Psoas muscle (tissue), 8 donors: ENCODE results near the gene MICAL3. TPM values are rescaled to one million over a fixed set of nuclear protein-coding genes. Genes with fewer than 3 reads are reported as not detected.

ENCODE experiments used
- ATAC-seq, 4 donors: fragments of 200-7000 bp; cut with Tn5 transposase; one replicate each; pipeline ENCODE4 v1.9.1; 2020; ENCODE audit warnings: moderate library complexity in 3 of 4, mild to moderate bottlenecking in 2 of 4
- DNase-seq, 2 donors: peaks; one replicate each; pipeline ENCODE4 v3.0.0-alpha.2; 2020
- H3K27ac ChIP-seq: fragments of 200-600 bp; one replicate; pipeline ENCODE4 v1.8.0; 2022
- H3K27me3 ChIP-seq, 3 donors: fragments of 200-600 bp in 1 of 3; one replicate each; pipeline versions ENCODE4 v1.6.1 to v1.8.0; 2013 to 2022; ENCODE audit warnings: low read length in 2 of 3, mild to moderate bottlenecking in 2 of 3, moderate library complexity in 1 of 3; ENCODE audit not compliant: insufficient read depth in 3 of 3
- H3K36me3 ChIP-seq, 2 donors: fragments of 200-600 bp in 1 of 2; one replicate each; pipeline versions ENCODE4 v1.6.1 to v1.8.0; 2013 to 2022; ENCODE audit warnings: low read depth in 1 of 2, mild to moderate bottlenecking in 1 of 2, moderate library complexity in 1 of 2; ENCODE audit not compliant: insufficient read depth in 1 of 2
- H3K4me1 ChIP-seq: fragments of 200-600 bp; one replicate; pipeline ENCODE4 v1.8.0; 2022
- H3K4me3 ChIP-seq: fragments of 200-600 bp; one replicate; pipeline ENCODE4 v1.8.0; 2022; ENCODE audit warnings: mild to moderate bottlenecking
- H3K9me3 ChIP-seq: fragments of 200-600 bp; one replicate; pipeline ENCODE4 v1.8.0; 2022
- WGBS, 3 donors: extraction: QIAGEN DNeasy Blood & Tissue Kit; methylation state at CpG; one replicate each; pipeline versions ENCODE4 v1.1.6 to v1.1.7; 2013; 5-methylcytosine and 5-hydroxymethylcytosine counted together
- intact Hi-C, 2 donors: fragments of 100-400 bp; cut with DNase I; formaldehyde crosslinking; loops; one replicate each; pipeline versions ENCODE4 v1.11.0 to v1.14.2; 2022
- polyA plus RNA-seq, 3 donors: library from polyadenylated mRNA; stranded (reverse); fragments of 200-250 nt; gene quantifications; one replicate each; pipeline ENCODE4 v1.2.3, GENCODE V29; 2013
- total RNA-seq, 4 donors: library from RNA; stranded (reverse); fragmentation: NEBNext Ultra II Directional in 2 of 4; extraction: Animal tissue kit (Norgen Biotek cat#: 25700) in 2 of 4; gene quantifications; one replicate each; pipeline versions ENCODE4 v1.2.1 to v1.2.4, GENCODE V29; 2021 to 2023
- TF ChIP-seq, protein P1 (sequence below): fragments of 200-600 bp; IDR thresholded peaks from one replicate; pipeline ENCODE4 v1.8.0; 2022; ENCODE audit warnings: antibody characterized with exemption
- donor health status: healthy with polysubstance abuse.
- donor health status: DM: no; HTN: no; CAD: no; lungs with moderate emphysema.
- donor health status: Bipolar disorder and iron deficiency.
- donor health status: healthy.
- donor health status: DM: yes; HTN: yes; CAD: no.
- donor health status: DM: no; HTN: no; CAD: no.
- donor health status: DM: no; HTN: no; CAD: no.
- donor health status: DM: yes; HTN: yes; CAD: no.

MICAL3 gene
- total and polyA plus RNA-seq, 7 donors = 2.1 to 38.3 (median 15.5) TPM

DNA sequence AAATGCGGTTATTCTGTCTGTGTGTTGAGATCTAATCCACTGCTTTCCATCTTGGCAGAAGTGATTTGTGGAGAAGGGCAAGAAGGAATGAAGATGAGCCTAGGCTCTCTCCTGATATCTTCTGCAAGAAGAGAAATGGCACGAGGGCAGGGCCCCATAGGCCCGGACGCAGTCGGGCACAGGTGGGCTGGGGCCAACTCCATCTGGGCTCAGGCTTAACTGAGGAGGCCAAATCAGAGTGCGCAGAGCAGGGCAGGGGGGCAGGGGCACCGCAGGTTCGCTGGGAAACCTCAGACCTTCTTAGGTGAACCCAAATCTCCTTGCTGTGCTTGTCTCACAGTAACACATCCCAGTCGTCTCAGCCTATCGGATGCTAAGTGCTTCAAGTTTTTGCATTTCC lies 217.3 kb downstream of the MICAL3 start:
- peaks cover 20% of the 10 kb centered on the region for H3K4me1 ChIP-seq
- no peak overlapping the region for H3K4me3 ChIP-seq
- H3K27me3 ChIP-seq = no peaks in the 10 kb centered on the region
- 90 to 96% (median 95%) methylated on average over 10 of the region's 10 CpGs for WGBS, 3 donors
- H3K36me3 ChIP-seq = peaks cover 3 to 68% of the 10 kb centered on the region in 2 donors
- TF ChIP-seq, protein P1, sequence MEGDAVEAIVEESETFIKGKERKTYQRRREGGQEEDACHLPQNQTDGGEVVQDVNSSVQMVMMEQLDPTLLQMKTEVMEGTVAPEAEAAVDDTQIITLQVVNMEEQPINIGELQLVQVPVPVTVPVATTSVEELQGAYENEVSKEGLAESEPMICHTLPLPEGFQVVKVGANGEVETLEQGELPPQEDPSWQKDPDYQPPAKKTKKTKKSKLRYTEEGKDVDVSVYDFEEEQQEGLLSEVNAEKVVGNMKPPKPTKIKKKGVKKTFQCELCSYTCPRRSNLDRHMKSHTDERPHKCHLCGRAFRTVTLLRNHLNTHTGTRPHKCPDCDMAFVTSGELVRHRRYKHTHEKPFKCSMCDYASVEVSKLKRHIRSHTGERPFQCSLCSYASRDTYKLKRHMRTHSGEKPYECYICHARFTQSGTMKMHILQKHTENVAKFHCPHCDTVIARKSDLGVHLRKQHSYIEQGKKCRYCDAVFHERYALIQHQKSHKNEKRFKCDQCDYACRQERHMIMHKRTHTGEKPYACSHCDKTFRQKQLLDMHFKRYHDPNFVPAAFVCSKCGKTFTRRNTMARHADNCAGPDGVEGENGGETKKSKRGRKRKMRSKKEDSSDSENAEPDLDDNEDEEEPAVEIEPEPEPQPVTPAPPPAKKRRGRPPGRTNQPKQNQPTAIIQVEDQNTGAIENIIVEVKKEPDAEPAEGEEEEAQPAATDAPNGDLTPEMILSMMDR = no peak
- intact Hi-C loops = no loop called here
- no peaks in the 10 kb centered on the region for H3K9me3 ChIP-seq
- no peak for DNase-seq
- no peak for ATAC-seq
- peak overlapping the region; percentile 90 for H3K27ac ChIP-seq

DNA sequence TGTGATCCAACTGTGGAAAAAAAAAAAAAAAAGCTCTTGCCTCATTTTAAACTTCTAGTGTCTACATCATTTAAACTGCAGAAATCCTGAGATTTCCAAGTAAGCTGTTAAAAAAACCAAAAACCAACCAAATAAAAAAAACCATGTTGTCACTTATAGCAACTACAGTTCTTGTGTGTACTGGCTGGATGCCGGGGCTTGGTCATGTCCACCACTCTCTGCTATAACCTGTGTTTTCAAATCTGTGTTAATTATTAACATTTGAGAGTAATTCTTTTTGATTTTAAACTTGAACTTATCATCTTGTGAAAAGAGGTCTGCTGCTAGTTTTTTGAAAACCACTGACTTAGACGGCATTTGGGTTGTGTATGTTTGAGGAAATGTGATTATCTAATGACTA lies 217.9 kb downstream of the MICAL3 start:
- no peak for ATAC-seq
- Histone ChIP-seq H3K36me3 (peaks cover 3 to 64% of the 10 kb centered on the region in 2 donors), H3K4me1 (peaks cover 20% of the 10 kb centered on the region), H3K9me3 (no peaks in the 10 kb centered on the region), H3K27me3 (no peaks in the 10 kb centered on the region), H3K4me3 (no peak overlapping the region), H3K27ac (peak overlapping the region; percentile 90)
- no peak for DNase-seq
- intact Hi-C loops = no loop called here
- 64 to 95% (median 91%) methylated on average over 2 of the region's 2 CpGs for WGBS, 3 donors
- TF ChIP-seq, protein P1 = no peak

DNA sequence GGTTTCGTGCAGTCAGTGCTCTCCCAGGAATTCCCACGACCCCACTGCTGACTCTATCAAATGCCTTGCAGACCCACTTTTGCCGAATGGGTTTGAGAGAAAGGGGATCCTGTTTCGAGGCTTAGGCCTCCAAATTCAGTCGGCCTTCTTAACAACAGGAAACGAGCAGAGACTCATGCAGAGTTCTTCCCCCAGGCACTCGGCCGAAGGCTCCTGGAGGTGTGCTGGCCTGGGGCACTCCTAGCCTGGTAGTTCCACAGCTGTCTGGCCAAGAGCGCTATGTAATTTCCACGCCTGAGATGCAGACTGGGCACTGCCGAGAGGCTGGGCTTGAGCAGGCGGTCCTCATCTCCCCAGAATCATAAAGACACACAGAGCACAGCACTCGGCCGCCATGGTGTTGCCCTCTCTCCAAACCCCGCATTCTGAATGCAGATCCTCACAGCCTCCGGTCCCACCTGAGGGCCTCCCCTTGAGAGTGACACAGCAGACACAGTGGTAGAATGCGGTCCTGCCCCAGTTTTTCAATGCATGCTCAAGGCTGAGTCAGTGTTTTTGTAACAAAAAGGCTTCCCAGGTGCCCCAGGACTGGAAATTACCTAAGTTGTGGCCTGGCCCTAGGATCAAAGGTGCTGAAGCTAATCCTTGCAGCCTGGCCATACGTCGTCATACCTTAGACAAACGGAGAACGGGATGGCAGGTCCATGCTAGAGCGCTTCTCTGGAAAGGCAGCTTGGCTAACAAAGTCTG lies 219.9 kb downstream of the MICAL3 start:
- TF ChIP-seq, protein P1 = no peak
- H3K9me3 ChIP-seq = no peaks in the 10 kb centered on the region
- no peak overlapping the region for H3K27ac ChIP-seq
- 87 to 91% (median 88%) methylated on average over 22 of the region's 22 CpGs for WGBS, 3 donors
- no peaks in the 10 kb centered on the region for H3K27me3 ChIP-seq
- H3K4me1 ChIP-seq = peaks cover 20% of the 10 kb centered on the region
- H3K4me3 ChIP-seq = no peak overlapping the region
- no peak for DNase-seq
- no peak for ATAC-seq
- intact Hi-C loops = no loop called here
- peaks cover 3 to 47% of the 10 kb centered on the region in 2 donors for H3K36me3 ChIP-seq

DNA sequence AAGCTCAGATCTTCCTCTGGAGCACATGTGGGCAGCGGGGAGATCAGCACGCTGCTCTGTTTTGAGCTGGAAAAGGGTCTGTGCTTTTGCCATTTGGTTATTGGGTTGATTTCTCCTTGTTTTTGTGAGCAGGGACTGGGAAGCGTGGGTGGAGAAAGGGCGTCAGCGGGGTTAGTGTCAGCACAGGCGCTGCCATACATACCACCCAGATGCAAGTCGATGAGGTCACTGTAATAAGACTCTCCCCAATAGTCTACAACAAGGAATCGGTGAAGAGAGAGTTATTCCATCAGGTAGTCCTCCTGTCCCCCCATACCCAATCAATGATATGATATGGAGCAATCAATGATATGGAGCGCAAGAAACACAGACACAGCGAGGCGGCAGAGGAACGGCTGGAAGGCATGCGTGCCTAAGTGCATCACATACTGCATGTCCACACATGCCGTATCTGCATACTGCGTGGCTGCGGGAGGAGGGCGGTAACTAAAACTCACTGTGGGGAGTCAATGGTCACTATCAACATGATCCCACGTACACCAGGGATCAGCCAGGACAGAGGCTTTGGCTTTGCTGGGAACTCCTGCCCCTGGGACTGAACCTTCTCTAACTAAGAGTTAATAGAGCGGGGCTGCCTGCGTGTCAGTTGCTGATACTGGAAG lies 220.6 kb downstream of the MICAL3 start:
- ATAC-seq (no peak), DNase-seq (no peak)
- H3K9me3 ChIP-seq = no peaks in the 10 kb centered on the region
- no peaks in the 10 kb centered on the region for H3K27me3 ChIP-seq
- peaks cover 16% of the 10 kb centered on the region for H3K4me1 ChIP-seq
- peaks cover 3 to 39% of the 10 kb centered on the region in 2 donors for H3K36me3 ChIP-seq
- intact Hi-C loops = no loop called here
- no peak overlapping the region for H3K27ac ChIP-seq
- no peak overlapping the region for H3K4me3 ChIP-seq
- TF ChIP-seq, protein P1 = no peak
- 91 to 92% (median 91%) methylated on average over 20 of the region's 20 CpGs for WGBS, 3 donors
